GM19467 (cell line): ENCODE data around the gene NUP93.

ENCODE experiments used
- ATAC-seq: cut with Tn5 transposase; IDR thresholded peaks from one replicate; pipeline ENCODE4 v1.9.1; 2021; ENCODE audit warnings: mild to moderate bottlenecking, moderate library complexity; ENCODE audit not compliant: unreplicated experiment

Gene NUP93

DNA sequence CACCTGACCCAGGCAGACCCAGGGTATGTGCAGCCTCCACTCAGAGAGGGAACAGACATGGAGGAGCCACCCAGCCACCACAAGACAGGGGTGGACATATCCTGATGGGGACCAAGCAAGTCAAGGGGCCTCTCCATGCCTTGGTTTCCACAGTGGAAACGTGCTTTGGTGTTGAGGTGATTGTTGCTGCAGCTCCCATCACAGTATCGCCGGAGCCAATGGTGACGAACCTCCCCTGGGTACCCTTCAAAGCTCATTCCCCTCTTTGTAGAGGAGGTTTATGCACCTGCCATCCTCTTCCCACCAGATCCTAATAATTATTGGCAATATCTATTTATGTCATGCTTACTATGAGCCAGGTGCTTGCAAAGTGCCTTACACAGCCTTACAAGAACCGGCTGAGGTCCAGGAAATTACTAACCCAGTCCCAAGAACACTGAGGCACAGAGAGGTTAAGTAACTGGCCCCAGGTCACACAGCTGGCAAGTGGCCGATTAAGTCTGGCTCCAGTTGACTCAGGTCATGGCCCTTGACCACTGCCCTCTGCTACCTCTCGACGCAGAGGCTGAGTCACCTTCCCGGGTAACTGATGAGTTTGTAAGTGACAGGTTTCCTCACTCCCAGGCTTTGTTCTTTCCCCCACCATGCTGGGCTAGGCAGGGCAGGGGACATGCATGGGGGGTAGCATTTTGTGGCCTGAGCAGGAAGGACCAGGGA lies 155.7 kb downstream of the NUP93 start:
- ATAC-seq, result no peak

DNA sequence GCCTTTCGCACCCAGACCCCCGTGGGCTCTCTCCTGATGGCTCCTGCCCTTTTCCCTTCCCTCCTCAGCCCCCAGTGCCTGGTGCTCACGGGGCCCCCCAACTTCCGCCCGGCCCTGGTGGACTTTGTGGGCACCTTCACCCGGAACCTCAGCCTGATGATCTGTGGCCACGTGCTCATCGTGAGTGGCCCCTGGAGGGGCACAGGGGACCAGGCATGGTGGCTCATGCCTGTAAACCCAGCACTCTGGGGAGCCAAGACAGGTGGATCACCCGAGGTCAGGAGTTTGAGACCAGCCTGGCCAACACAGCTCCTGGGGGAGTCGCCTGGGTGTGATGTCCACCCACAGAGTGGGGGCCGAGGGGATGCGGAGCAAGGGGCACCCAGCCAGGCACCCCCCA lies 156.4 kb downstream of the NUP93 start:
- ATAC-seq, result no peak

DNA sequence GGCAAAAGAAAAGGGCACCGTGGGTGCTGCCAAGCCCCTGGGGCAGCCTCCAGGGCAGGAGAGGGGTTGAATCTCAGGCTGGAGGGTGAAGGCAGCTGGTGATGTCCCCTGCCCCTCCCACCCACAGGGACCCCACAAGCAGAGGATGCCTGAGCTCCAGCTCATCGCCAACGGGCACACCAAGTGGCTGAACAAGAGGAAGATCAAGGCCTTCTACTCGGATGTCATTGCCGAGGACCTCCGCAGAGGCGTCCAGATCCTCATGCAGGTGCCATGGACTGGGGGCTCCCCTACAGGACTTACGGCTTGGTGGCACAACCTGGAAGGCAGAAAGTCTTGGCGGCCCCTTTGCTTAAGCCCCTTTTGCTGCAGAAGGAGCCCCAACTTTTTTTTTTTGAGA lies 156.9 kb downstream of the NUP93 start:
- no peak for ATAC-seq

DNA sequence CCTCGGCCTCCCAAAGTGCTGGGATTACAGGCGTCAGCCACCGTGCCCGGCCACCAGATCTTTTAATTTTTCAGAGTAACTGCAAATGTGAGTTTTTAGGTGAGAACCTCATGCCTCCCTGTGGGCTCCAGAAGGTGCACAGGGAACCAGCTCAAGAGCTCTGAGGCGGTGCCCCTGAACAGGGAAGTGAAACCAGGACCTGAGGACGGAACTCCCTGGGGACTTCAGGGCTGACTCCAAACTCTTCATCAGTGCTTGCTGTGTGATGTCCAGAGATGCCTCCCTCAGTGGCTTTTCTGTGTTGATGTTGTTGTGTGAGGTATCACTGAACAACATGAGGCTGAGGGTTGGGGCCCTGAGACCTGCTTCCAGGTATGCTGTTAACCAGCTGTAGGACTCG lies 158.9 kb downstream of the NUP93 start:
- ATAC-seq, result peak; percentile 70

DNA sequence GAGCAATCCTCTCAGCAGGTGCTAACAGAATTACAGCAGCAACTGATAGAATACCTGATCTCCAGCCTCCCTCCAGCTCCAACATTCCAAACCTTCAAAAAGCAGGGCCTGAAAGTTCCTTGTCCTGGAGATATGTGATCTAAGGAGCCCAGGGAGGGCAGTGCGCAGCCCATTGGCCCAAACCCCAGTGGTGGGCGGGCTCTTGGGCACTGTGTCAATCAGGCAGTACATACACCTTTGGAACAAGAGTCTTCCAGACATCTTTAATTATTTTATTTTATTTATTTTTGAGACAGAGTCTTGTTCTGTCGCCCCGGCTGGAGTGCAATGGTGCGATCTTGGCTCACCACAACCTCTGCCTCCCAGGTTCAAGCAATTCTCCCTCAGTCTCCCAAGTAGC lies 159.3 kb downstream of the NUP93 start:
- no peak for ATAC-seq

DNA sequence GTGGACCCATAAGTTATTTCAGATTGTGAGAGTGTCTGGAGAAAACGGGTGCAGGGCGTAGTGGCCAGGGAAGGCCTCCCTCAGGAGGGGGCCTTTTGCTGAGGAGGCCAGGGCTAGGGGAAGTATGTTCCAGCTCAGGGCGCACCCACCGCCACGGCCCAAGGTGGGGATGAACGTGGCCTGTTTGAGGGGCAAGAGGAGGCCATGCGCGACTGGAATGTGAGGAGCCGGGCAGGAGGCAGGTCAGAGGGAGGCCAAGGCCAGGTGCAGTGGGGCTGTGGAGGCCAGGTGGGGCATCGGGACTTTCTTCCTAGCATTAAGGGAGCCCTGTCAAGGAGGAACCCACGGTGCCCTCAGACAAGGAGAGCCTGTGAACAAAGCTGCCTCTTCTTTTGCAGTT lies 161.8 kb downstream of the NUP93 start:
- no peak for ATAC-seq

DNA sequence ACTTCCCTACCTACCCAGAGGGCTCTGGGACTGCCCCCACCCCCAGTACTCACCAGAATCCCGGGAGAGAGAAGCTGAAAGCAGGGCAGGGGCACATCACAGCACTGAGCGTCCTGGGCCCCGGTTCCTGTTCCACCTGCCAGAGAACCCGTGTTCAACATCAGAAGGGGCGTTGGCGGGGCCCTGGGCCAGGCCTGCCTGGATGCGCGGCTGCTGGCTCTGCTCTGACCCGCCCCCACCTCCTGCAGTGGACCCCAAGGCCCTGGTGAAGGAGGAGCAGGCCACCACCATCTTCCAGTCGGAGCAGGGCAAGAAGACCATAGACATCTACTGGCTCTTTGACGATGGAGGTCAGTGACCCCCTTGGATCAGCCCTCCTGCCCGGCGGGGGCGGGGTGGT lies 162.8 kb downstream of the NUP93 start:
- no peak for ATAC-seq

DNA sequence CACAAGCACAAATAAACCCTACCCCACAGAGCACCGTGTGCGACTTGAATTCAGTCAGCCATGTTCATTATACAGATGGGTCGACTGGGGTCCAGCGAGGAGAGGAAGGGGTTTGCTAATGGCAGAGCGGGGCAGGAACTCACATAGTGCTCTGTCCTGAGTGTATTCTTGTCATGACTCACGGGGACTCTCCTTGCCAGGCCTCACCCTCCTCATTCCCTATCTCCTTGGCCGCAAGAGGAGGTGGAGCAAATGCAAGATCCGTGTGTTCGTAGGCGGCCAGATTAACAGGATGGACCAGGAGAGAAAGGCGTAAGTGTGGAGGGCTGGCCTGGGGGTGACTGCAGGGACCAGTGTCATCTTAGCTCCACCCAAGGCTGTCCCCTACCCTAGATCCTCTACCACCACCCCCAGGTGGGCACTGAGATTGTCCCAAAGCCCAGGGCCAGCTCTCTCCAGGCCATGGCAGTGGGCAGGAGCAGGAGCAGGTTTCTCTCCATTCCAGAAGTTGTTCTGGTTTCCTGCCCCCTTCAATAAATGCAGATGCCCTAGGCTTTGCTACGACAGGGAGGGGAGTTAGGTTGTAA lies 164.5 kb downstream of the NUP93 start:
- ATAC-seq, result no peak

DNA sequence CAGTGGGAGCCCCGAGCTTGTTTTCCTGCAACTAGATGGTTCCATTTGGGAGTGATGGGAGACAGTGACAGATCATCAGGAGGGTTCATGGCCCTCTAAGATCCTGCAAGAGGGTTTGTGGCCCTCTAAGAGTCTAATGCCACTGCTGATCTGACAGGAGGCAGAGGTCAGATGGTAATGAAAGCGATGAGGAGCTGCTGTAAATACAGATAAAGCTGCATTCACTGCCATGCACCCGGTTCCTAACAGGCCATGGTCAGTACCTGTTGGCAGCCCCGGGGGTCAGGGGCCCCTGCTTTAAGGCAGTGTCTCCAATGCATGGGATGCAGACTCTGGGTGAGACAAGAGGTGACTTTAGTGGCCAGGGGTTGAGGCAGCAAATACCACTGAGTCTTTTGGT lies 165.9 kb downstream of the NUP93 start:
- ATAC-seq, result no peak

DNA sequence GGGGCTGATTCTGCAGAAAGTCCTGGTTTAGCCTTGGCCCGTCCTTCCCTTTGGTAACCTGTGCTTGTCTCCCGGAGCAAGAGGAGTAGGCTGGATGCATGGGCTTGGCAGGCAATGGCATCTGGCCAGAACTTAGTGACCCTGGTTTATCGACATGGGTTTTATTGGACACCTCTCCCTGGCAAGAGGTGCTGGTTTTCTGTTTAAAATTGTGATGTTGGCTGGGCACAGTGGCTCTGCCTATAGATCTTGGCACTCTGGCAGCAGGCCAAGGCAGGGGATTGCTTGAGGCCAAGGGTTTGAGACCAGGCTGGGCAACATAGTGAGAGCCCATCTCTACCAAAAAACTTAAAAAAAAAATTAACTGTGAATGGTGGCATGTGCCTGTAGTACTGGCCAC lies 166.3 kb downstream of the NUP93 start:
- no peak for ATAC-seq

DNA sequence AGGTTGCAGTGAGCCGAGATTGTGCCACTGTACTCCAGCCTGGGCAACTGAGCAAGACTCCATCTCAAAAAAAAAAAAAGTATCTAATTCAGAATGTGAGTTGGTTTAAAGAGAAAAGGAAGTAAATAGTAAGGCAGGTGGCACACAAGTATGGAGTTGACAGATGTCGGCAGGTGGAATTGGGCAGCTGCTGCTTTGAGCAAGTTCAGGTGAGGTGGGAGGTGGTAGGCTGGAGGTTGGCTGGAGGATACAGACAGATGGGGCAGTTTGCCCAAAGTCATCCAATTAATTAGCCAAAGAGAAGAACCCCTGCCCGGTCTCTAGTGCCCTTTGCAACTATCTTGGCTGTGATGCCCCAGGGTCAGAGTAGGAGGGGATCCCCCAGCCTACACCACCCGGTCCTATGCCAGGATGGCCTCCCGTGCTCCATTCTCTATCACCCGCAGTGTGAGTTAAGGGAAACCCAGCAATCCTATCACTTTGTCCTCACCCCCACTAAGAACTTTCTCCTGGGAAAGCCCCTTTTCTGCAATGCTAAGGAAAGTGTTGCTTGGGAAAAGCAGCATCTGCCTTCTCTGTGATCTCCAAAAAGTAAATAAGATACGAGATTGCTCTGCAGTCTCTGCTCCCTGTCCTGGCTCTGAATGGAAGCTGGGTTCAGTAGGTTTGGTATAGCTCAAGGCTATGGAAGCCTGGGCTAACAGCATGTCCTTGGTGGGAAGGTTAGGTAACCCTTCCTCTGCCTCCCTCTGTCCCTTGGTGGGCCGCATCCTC lies 167.3 kb downstream of the NUP93 start:
- ATAC-seq, result no peak

DNA sequence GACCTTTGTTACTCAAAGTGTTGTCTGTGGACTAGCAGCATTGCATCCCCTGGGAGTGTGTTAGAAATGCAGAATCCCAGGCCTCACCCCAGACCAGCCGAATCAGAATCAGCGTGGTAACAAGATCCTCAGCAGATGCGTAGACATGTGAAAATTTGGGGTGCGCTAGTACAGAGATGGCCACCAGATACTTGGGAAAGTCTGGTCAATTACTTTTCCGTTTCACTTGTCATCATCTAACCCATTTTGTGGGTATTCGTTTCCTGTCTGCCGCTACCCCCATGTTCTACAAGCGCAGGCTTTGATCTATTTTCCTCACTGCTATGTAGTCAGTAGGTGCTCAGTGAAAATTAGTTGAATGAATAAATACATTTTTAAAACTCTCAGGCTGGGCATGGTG lies 168.9 kb downstream of the NUP93 start:
- ATAC-seq, result no peak
